Tongue (tissue), 2 donors: ENCODE data around the gene CAMSAP2. TPM values are rescaled to one million over a fixed set of nuclear protein-coding genes. Genes with fewer than 3 reads are reported as not detected.
A peak's percentile ranks its signal among the peaks of the same experiment; 100 is the strongest.
"Not testable (repeated sequence)": the region's sequence is repeated elsewhere in the genome, so short reads cannot be mapped to it uniquely, and the experiment has no call there.

ENCODE experiments used
- DNase-seq: peaks from one replicate; pipeline ENCODE4 v3.0.0-alpha.2; 2015
- total RNA-seq: library from RNA; depleted of rRNA; stranded (reverse); fragments of >200 nt; gene quantifications from one replicate; pipeline ENCODE4 v1.2.3, GENCODE V29; 2014

Gene CAMSAP2
- total RNA-seq, 1 donor from 2014 or later: 53.6 TPM

DNA sequence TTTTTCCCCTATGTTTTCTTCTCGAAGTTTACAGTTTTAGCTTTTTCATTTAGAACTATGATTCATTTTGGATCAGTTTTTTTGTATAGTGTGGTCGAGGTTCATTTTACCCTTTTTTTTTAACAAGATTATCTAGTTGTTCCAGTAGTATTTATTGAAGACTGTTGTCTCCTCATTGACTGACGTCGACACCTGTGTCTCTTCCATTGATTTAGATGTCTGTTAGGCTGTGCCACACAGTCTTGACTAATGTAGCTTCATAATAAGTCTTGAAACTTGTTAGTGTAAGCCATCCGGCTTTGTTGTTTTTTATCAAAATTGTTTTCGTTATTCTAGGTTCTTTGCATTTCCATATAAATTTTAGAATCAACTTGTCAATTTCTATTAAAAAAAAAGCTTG, 45.2 kb downstream of the CAMSAP2 start:
- no peak for DNase-seq

DNA sequence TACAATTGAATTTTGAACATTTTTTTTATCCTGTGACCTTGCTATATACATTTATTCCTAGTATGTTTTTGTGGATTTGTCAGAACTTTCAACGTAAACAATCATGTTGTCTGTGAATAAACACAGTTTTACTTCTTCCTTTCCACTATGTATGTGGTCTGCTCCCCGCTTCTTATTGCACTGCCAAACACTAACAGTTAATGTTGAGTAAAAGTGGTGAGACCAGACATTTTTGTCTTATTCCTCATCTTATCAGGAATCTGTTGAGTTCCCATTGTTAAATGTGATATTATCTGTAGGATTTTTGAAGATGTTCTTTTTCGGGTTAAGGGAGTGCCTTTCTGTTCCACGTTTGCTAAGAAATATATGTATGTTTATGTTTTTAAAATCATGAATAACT, 45.9 kb downstream of the CAMSAP2 start:
- DNase-seq: no peak

DNA sequence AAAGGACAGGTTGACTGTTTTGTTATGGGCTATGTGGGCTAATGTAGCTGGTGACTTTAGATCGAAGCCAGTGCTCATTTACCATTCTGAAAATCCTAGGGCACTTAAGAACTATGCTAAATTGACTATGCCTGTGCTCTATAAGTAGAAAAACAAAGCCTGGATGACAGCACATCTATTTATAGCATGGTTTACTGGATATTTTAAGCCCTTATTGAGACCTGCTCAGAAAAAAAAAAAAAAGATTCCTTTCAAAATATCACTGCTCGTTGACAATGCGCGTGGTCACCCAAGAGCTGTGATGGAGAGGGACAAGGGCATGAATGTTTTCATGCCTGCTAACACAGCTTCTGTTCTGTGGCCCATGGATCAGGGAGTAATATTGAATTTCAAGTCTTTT, 48.1 kb downstream of the CAMSAP2 start:
- no peak for DNase-seq

DNA sequence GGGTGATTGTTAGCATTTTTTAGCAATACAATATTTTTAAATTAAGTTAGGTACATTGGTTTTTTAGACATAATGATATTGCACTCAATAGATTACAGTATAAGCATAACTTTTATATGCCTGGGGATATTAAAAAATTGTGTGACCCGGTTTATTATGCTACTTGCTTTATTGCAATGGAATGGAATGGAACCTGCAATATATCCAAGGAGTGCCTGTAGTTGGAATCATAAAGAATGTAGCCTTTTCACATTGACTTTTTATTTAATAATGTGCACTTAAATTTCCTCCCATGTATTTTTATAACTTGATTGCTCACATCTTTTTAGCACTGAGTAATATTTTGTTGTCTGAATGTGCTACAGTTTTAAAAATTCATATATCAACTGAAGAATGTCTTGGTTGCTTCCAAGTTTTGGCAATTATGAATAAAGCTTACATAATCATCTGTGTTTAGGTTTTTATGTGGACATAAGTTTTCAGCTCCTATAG, 49.2 kb downstream of the CAMSAP2 start:
- DNase-seq: no peak

DNA sequence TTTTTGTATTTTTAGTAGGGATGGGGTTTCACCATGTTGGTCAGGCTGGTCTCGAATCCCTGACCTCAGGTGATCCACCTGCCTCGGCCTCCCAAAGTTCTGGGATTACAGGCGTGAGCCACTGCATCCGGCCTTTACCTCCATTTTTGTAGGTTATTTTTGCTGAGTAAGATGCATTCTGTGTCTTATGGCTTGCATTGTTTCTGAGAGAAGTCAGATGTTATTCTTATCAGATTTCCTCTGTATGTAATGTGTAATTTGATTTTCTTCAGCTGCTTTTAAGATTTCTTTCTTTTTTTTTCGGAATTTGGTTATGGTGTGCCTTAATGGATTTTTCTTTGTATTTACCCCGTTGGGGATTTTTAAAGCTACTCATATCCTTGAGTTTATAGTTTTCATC, 52.3 kb downstream of the CAMSAP2 start:
- DNase-seq: not testable (repeated sequence)

DNA sequence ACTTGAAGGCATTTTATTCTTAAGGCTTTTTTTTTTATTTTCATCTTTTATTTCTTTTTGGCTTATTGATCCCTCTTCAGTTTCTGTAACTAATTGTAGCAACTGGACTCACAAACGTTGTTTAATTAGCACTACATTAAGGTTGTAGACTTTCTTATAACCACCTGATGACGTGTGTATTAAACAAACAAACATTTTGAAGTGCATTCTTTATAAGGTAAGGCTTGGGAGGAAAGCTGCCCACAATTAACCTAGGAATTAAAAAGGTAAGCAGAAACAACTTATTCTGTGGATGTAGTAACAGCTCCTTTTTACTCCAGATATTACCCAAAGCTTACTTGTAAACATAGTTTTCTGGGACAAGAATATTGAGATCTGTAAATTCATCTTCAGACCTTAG, 55.0 kb downstream of the CAMSAP2 start:
- DNase-seq: no peak

DNA sequence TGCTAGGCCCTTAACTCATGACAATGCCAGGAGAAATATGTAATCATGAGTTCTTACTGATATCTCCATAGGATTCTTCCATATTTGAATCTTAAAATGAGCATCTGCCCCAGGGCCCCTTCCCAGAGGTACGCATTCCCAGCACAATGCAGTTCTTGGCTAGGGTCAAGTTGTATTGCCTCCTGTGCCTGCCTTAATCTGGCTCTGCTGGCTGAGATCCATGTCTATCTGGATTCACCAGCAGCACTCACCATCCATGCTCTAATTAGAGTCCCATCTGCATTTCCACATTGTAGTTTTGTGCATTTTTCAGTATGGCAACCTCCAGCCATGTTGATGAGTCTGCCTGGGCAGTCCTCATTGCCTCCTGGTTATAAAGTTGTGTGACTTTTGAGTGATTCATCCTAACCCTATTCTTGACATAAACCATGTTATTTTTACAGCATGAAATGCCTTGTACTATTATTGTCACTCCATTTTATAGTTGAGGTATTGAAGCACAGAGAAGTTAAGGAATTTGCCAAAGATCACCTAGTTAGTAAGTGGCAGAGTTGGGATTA, 55.9 kb downstream of the CAMSAP2 start:
- DNase-seq: no peak

DNA sequence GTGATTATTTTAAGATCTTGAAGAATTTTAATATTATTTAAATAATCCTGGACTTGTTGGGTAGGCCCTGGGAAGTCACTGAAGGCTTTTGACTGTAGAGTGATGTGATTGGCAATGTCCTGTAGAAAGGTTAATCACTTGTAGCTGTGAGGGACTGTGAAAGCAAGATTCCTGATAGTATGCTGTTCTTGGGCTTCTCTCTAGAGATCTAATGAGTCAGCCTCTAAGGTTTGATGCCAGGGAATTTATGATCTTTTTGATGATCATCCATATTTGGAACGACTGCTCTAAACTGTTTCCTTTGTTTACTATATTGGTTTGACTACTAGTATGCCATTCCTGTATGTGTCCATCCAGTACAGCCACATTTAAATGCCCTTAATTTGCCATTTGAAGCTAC, 56.5 kb downstream of the CAMSAP2 start:
- DNase-seq: no peak

DNA sequence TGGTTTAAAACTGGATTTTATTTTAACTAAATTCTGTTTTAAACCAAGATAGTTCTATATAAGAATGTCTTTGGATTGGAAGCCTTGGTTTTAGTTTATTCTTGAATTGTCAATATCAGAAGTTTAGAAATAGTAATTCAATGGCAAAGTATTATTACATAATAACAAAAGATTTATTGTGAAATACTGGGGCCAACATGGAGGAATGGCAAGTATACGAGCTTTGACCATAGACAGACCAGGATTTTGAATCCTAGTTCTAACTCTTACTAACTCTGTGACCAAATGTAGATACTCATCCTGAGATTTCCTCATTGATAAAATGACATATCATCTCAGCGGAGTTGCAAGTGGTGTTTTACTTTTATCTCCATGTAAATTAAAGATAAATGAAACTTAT, 63.3 kb downstream of the CAMSAP2 start:
- DNase-seq: no peak

DNA sequence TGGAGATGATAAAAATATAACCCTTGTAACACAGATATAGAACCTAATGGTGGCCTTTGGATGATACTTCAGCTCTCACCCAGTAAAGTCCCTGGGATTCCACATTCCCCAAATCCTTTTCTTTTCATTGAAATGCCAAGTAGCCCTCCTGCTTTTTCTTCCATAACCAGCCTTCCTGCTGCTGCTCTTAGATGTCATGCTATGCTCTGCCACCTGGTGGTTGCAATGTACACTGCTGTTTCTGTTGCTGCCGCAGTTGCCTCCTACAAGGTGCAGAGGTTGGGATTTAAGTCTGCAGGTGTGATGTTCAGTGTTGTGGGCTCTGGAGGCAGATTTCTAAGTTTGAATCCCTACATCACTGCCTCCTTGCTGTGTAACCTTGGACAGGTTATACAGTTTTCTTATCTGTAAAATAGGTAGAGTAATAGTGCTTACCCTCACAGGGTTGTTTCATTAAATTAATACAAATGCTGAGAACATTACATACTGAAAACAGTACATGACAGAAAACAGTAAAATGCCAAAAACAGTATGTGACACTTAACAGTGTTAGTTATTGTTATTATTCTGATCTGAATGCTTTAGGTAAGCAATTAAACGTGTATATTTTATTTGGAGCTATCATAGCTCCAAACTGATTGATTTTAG, 64.3 kb downstream of the CAMSAP2 start:
- DNase-seq: peak; percentile 89

DNA sequence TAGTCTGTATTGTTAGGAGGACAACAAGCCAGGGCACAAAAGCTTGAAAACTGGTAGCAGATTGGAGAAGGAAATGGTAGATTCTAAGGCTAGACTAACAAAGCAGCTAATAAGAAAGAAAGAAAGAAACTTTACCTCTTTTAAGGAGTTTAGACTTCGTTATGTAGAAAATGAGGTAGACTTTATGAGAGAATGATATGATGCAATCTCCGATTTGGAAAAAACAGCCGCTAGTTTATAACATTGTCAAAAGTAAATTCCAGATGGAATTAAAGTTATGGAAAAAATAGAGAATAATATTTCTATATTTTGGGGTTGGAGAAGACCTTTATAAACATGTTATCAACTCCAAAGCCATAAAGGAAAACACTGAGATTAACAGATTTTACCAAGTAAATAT, 67.0 kb downstream of the CAMSAP2 start:
- DNase-seq: no peak

DNA sequence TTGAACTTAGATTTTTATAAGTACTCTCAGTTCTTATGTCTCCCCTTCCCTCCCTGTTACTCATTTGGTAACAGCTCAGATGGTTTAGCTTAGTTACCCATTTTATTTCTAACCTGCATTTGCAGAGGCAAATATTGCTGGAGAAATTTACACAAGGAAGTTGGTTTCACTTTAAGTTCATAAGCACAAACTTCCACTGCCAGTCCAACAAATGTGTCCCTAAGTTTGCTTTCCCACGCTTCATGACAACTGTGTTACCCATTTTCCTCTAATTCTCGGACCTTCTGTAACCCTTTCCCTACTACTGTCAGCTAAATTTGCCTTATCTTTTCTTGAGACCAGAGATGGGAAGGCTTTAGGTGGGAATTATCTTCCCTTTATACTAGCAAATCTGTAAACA, 70.2 kb downstream of the CAMSAP2 start:
- DNase-seq: no peak

DNA sequence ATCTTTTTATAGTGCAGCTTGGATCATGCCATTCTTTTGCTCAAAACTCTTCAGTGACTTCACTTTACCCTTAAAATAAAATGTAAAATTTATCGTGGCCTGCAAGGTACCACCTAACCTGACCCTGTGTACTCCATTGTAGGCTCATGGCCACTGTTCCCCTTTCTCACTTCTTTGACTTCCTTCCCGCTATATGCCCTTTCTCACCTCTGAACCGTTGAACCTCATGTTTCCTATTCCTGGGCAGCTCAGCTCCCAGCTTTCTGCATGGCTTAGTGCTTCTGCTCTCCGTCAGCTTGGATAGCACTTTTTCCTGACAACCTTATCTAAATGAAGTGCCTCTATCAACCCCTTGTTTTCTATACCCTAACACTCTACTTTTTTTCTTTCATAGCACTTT, 73.0 kb downstream of the CAMSAP2 start:
- DNase-seq: no peak

DNA sequence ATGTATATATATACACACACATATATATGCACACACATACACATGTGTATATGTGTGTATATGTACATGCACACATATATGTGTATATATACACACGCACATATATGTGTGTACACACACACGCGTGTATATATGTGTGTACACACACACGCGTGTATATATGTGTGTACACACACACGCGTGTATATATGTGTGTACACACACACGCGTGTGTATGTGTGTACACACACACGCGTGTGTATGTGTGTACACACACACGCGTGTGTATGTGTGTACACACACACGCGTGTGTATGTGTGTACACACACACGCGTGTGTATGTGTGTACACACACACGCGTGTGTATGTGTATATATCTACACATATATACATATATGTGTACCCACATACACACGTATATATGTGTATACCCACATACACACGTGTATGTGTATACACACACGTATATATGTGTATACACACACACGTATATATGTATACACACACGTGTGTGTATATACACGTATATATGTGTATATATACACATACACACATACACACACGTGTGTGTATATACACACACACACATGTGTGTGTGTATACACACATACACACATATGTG, 78.0 kb downstream of the CAMSAP2 start:
- DNase-seq: not testable (repeated sequence)

DNA sequence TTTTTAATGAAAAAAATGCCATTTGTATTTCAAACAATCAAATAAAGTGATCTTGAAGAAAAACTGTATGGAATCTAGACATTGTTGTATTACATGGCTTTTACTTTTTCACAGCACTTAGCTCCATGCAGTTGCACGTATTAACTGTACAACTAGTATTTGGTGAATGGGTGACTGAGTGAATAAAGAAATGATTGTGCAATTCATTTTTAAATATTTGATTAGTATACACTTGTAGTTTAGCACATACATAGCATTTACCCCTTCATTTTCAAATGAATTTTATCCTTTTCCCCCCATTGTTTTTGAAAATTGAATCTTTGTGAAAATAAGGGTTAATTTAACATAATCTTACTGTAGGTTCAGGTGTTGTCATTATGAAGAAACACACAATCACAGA, 79.6 kb downstream of the CAMSAP2 start:
- no peak for DNase-seq

DNA sequence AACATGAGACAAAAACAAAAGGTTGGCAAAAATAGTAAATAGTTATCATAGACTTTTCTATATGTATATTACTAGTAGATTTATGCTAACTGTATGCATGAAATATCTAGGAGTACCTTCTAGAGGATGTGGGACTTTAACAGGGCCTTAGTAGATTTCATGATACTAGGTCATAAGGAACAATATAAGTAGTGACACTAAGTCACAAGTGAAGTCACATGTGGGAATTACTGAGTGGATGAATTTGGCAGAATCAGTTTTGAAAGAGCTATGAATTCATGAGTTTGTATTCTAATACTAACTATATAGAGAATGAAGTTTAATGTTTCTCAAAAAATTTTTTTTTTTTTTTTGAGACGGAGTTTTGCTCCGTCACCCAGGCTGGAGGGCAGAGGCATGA, 81.0 kb downstream of the CAMSAP2 start:
- DNase-seq: no peak

DNA sequence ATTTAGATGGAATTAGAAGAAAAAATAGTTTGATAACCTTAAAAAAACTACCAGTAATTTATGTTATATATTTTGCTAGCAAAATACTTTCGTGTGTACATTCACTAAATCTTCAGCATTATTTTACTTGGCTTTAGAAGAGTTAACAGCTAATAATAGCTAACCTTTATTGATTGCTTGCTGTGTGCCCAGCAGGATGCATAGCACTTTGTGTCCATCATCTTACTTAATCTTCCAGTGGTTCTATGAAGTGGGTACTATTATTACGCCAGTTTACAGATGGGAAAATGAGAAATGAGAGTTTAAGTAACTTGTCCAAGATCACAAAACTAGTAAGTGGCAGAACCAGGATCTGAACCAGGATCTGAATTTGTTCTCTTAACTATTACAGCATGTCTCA, 92.4 kb downstream of the CAMSAP2 start:
- no peak for DNase-seq

DNA sequence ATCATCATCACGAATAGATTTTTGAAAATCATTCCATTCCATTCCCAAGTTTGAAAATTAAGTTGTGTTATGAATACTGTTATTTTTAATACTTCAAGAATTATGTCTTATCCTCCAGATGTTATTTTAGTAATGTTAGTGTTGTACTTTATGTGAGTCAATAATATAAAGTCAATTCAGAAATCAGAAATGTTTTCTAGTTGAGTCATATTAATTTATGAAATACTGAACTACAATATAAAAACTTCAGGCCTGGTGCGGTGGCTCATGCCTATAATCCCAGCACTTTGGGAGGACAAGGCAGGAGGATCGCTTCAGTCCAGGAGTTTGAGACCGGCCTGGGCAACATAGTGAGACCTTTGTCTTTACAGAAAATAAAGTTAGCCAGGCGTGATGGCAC, 95.7 kb downstream of the CAMSAP2 start:
- no peak for DNase-seq

DNA sequence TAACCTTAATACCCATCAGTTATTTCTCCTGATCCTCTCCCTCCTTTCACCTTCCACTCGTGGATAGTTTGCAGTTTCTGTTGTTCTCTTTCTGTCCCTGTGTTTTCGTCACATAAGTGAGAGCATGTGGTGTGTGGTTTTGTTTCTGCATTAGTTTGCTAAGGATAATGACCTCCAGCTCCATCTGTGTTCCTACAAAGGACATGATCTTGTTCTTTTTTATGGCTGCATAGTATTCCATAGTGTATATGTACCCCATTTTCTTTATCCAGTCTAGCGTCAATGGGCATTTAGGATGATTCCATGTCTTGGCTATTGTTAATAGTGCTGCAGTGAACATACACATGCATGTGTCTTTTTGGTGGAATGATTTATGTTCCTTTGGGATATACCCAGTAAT, 97.5 kb downstream of the CAMSAP2 start:
- no peak for DNase-seq

DNA sequence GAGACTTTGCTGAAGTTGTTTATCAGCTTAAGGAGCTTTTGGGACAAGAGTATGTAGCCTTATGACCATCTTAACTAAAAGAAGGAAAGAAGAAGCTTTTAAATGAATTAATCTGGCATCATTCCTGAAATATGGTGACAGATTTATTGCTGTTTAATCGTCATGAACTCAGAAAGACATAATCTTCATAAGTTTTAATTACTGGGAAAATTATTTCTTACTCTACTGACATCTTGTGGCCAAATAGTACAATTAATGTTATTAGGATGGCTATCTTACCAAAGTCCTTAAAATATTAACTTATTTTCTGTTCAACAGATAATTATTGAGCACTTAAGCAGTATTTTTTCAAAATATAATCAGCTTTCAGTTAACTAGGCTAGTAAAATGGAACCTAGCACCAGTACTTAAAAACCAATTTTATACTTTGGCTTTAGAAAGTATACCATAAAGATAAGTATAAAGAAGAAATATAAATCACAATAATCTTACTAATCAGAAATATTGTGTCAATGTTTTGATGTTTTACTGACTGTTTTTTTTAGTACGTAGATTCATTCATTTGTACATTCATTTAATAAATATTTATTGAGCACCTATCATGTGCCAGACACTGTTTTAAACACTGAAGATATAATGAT, 99.4 kb downstream of the CAMSAP2 start:
- peak; percentile 6 for DNase-seq

DNA sequence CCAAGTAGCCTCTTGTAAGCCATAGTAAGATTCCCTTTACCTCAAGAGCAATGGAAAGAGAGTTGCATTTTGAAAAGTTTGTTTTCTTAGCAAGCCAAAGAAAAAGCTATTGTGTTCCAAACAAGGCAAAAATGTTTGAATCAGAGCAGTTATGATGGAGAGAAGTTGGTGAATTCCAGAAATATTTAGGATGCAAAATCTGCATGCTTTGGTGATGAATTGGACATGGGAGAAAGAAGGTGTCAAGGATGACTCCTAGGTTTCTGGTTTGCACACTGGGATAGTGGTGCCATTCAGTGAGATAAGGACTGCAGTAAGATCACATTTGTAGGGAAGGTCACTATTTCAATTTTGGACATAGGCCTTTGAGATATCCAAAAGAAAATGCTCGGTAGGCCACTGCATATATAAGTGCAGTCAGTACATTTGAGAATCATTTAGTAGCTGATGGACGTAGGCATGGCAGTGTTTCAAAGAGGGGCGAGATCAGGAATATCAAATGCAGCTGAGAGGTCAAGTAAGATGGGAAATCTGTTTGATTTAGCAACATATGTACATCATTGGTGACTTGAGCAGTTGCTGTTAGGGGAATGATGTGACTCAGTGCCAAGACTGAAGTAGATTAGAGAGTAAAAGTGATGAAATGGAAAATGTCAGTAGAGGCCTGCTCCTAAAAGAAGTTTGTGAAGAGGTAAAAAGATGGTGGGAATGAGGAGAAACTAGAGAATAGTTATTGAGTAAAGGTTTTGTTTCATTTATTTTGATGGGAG, 100.2 kb downstream of the CAMSAP2 start:
- DNase-seq: no peak

DNA sequence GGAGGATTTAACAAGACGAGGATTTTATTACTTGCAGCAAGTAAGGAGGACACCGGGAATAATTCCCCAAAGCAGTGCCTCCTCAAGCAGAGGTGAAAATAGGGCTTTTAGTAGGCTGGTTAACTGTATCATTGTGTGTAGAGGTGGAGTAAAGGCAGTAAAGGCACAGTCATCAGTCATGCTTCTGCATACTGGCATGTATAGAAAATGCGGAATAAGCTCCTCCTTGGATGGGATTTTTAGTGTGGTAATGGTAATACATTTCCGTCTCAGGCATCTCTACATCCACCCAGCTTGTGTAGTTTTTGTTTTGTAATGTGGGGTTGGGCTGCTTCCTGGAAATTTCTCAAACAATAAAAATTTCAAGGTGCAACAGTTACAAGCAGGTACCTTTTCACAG, 106.7 kb downstream of the CAMSAP2 start:
- DNase-seq: no peak

DNA sequence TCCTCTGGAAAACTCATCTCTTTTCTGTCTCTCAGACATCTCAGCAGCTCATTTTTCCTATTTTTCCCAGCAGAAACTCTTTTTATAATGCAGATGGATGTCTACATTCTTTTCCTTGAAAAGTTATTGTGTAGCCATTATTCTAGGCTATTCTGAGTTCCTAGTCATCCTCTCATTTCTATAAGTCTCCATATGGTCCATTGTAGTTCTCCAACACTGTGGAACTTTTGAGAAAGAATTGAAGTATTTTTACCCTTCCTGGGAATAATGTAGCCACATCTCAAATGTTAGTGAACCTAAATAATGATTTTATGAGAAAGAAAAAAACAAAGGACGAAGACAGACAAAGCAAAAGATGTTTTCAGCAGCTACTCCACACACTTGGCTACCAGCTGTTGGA, 107.7 kb downstream of the CAMSAP2 start:
- no peak for DNase-seq
